T-helper 1 cell treated with Interleukin-12 subunit alpha and Interleukin-12 subunit beta and Interleukin-4 antibody, amounts not matched to agents 30 μg/mL and 1 μg/mL, for 36 hours (primary cell): ENCODE results near the gene ALDH5A1.

Experiments used
- H3K27ac Mint-ChIP-seq: one replicate; pipeline ENCODE4 v1.8.0; 2021; ENCODE audit warnings: mild to moderate bottlenecking, mixed read lengths
- H3K27me3 Mint-ChIP-seq: one replicate; pipeline ENCODE4 v1.8.0; 2021; ENCODE audit warnings: low read depth, mixed read lengths
- H3K36me3 Mint-ChIP-seq: one replicate; pipeline ENCODE4 v1.8.0; 2021; ENCODE audit warnings: low read depth, mixed read lengths
- H3K4me1 Mint-ChIP-seq: one replicate; pipeline ENCODE4 v1.8.0; 2021; ENCODE audit warnings: low read depth, mixed read lengths
- H3K4me3 Mint-ChIP-seq: one replicate; pipeline ENCODE4 v1.8.0; 2021; ENCODE audit warnings: mild to moderate bottlenecking, moderate library complexity, mixed read lengths
- H3K9me3 Mint-ChIP-seq: one replicate; pipeline ENCODE4 v1.8.0; 2021; ENCODE audit warnings: mixed read lengths

ALDH5A1 gene

GRCh38 chr6:24554474-24554873, 59.7 kb downstream of the ALDH5A1 start:
- Mint-ChIP-seq H3K36me3 (no peaks in the 10 kb centered on the region), H3K4me3 (no peak overlapping the region), H3K4me1 (no peaks in the 10 kb centered on the region), H3K27me3 (peaks cover 3% of the 10 kb centered on the region), H3K9me3 (no peaks in the 10 kb centered on the region), H3K27ac (no peak overlapping the region)

DNA sequence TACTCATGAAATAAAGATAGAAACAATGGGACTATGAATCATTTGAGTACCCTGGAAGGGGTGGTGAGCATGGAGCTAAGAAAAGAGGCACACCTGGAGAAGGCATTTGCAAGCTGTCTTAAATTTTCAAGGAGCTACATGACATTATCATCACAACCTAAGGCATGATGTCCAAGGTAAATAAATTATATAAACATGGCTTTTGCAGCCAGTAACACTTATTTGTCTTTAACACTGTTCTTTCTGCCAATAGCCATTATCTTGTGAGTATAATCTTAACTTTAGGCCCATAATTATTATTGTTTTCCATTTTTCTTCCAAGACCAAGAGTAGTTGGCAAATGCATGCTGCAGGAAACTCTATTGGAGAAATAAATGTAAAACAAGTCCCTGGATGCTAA, 63.7 kb downstream of the ALDH5A1 start:
- Mint-ChIP-seq H3K27me3 (peaks cover 16% of the 10 kb centered on the region), H3K4me3 (no peak overlapping the region)

GRCh38 chr6:24564081-24564480, 69.3 kb downstream of the ALDH5A1 start:
- Mint-ChIP-seq H3K4me3 (no peak overlapping the region), H3K27ac (no peak overlapping the region), H3K36me3 (no peaks in the 10 kb centered on the region), H3K27me3 (peaks cover 19% of the 10 kb centered on the region), H3K9me3 (no peaks in the 10 kb centered on the region), H3K4me1 (no peaks in the 10 kb centered on the region)

More for the DNA sequence above, 63.7 kb downstream of the ALDH5A1 start:
- Mint-ChIP-seq H3K36me3 (no peaks in the 10 kb centered on the region), H3K4me1 (no peaks in the 10 kb centered on the region), H3K9me3 (no peaks in the 10 kb centered on the region), H3K27ac (no peak overlapping the region)

- H3K9me3 Mint-ChIP-seq: no peaks in the 10 kb centered on the region
- H3K4me3 Mint-ChIP-seq: no peak overlapping the region
- H3K36me3 Mint-ChIP-seq: no peaks in the 10 kb centered on the region
- H3K27ac Mint-ChIP-seq: no peak overlapping the region
- no peaks in the 10 kb centered on the region for H3K4me1 Mint-ChIP-seq
- H3K27me3 Mint-ChIP-seq: peaks cover 15% of the 10 kb centered on the region
Measured at GRCh38 chr6:24565196-24565595, 70.4 kb downstream of the ALDH5A1 start.

DNA sequence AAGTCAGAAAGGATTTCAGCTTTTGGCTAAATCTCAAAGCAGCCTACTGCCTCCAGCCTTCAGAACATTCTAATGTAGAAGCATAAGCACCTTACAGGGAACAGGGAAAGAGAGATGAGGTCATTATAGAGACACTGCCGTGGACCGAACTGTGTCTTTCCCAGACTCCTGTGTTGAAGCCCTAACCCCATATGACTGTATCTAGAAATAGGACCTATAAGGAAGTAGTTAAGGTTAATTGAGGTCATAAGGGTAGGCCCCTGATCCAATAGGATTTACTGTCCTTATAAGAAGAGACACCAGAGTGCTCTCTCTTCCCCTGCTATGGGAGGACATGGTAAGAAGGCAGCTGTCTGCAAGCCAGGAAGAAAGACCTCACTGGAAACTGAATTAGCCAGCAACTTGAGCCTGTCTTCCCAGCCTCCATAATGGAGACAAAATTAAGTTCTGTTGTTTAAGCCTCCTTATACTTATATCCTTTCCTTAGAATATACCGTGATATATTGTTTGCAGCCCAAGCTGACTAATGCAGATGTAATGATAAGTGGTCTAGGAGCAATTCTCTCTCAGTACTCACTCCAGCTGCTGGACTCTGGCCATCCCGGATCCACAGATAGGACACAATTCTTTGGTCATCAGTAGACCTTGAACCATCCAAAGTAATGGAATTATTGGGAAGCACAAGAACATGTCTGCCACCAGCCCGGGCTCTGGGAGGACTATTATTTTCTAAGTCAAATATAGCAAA, 71.4 kb downstream of the ALDH5A1 start:
- Mint-ChIP-seq H3K4me1 (no peaks in the 10 kb centered on the region), H3K4me3 (no peak overlapping the region), H3K27ac (no peak overlapping the region), H3K36me3 (no peaks in the 10 kb centered on the region), H3K9me3 (no peaks in the 10 kb centered on the region), H3K27me3 (peaks cover 8% of the 10 kb centered on the region)

- no peak overlapping the region for H3K27ac Mint-ChIP-seq
- peaks cover 8% of the 10 kb centered on the region for H3K27me3 Mint-ChIP-seq
- no peaks in the 10 kb centered on the region for H3K9me3 Mint-ChIP-seq
- H3K4me1 Mint-ChIP-seq: no peaks in the 10 kb centered on the region
- H3K4me3 Mint-ChIP-seq: no peak overlapping the region
- no peaks in the 10 kb centered on the region for H3K36me3 Mint-ChIP-seq
Measured at GRCh38 chr6:24568683-24569082, 73.9 kb downstream of the ALDH5A1 start.

GRCh38 chr6:24569811-24570210, 75.0 kb downstream of the ALDH5A1 start:
- no peak overlapping the region for H3K27ac Mint-ChIP-seq
- H3K27me3 Mint-ChIP-seq: peaks cover 8% of the 10 kb centered on the region
- no peaks in the 10 kb centered on the region for H3K4me1 Mint-ChIP-seq
- no peaks in the 10 kb centered on the region for H3K36me3 Mint-ChIP-seq
- no peaks in the 10 kb centered on the region for H3K9me3 Mint-ChIP-seq
- H3K4me3 Mint-ChIP-seq: no peak overlapping the region

GRCh38 chr6:24571361-24571760, 76.6 kb downstream of the ALDH5A1 start:
- Mint-ChIP-seq H3K36me3 (no peaks in the 10 kb centered on the region), H3K4me1 (no peaks in the 10 kb centered on the region), H3K4me3 (no peak overlapping the region), H3K9me3 (no peaks in the 10 kb centered on the region), H3K27me3 (peaks cover 12% of the 10 kb centered on the region), H3K27ac (no peak overlapping the region)

DNA sequence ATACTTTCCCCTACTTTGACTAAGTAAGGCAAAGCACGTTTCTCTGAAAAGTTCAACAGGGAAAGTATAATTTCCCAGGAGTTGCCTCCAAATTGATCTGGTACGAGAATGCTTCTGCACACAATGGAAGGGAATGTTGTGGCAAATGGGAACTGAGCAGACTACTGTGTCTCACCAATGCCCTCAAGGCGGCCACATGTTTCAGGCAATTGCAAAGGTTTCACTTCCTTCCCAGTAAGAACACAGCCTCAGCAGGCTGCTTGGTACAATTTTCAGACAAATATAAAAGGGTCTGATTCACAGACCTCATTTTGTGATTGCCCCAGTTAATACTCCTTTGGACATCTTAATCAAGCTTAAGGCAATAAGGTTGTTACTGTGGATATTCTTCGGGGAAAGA, 80.0 kb downstream of the ALDH5A1 start:
- Mint-ChIP-seq H3K27me3 (peaks cover 11% of the 10 kb centered on the region), H3K9me3 (no peaks in the 10 kb centered on the region), H3K4me3 (no peak overlapping the region), H3K36me3 (no peaks in the 10 kb centered on the region), H3K27ac (no peak overlapping the region), H3K4me1 (no peaks in the 10 kb centered on the region)

DNA sequence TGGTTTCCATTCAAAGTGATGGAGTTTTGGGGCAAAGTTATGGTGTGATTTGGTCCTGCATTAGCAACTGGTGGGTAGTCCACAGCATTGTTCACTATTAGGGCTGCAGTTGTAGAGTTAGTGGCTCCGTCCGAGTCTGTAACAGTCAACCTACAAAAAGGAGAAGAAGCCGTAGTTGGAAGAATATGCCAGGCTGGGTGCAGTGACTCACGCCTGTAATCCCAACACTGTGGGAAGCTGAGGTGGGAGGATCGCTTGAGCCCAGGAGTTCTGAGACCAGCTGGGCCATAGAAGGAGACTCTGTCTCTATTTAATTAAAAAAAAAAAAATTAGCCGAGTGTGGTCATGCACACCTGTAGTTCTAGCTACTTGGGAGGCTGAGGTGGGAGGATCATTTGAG, 81.7 kb downstream of the ALDH5A1 start:
- H3K27me3 Mint-ChIP-seq: peaks cover 14% of the 10 kb centered on the region
- H3K9me3 Mint-ChIP-seq: no peaks in the 10 kb centered on the region
- H3K4me3 Mint-ChIP-seq: no peak overlapping the region
- H3K36me3 Mint-ChIP-seq: no peaks in the 10 kb centered on the region
- H3K4me1 Mint-ChIP-seq: peaks cover 2% of the 10 kb centered on the region
- no peak overlapping the region for H3K27ac Mint-ChIP-seq

DNA sequence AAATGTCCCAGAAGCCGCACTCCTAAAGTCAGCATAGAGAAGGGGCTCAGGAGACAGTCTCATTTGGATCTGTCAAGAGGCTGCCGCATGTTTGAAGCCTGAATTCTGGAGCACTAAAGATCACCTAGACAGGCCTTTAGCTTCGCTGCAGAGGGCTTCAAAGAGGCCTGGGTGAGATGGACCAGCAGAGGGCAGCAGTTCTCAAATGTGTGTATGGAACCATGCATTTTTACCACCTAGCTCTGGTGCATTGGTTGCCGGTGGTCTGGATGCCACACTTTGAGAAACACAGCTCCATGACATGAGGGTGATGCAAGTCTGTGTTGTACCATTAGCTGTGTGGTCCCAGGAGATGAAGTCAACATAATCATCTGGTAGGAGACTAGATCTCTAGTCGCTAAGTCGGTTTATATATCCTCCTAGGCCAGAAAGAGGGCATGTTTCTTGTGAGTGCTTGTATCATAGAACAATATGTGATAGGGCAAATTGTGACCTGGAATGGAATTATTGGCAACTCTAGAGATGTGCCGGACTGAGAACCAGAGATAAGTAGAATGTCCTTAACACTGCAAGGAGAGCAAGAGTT, 86.4 kb downstream of the ALDH5A1 start:
- Mint-ChIP-seq H3K27ac (no peak overlapping the region), H3K27me3 (peaks cover 19% of the 10 kb centered on the region), H3K4me1 (peaks cover 7% of the 10 kb centered on the region), H3K9me3 (no peaks in the 10 kb centered on the region), H3K4me3 (no peak overlapping the region), H3K36me3 (no peaks in the 10 kb centered on the region)

- Mint-ChIP-seq H3K4me1 (peaks cover 7% of the 10 kb centered on the region), H3K27me3 (peaks cover 22% of the 10 kb centered on the region), H3K36me3 (no peaks in the 10 kb centered on the region), H3K4me3 (no peak overlapping the region), H3K9me3 (no peaks in the 10 kb centered on the region), H3K27ac (no peak overlapping the region)
Measured at GRCh38 chr6:24583463-24584381, 89.0 kb downstream of the ALDH5A1 start.

DNA sequence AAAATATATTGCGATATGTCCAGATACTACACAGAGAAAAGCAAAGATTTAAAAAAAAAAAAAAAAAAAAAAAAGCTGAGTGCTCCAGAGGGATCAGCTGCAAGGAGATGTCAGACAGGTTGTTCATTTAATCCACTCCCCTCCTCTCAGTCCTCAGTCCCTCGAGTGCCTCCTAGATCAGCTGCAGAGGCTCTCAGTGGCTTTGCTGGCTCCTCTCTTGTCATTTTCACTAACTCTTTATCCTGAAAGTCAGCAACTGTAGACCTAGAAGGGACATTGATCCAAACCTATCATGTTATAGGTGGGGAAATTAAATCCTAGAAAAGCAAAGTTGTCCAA, 89.6 kb downstream of the ALDH5A1 start:
- H3K27ac Mint-ChIP-seq: no peak overlapping the region
- peaks cover 7% of the 10 kb centered on the region for H3K4me1 Mint-ChIP-seq
- no peaks in the 10 kb centered on the region for H3K36me3 Mint-ChIP-seq
- no peak overlapping the region for H3K4me3 Mint-ChIP-seq
- peaks cover 23% of the 10 kb centered on the region for H3K27me3 Mint-ChIP-seq
- no peaks in the 10 kb centered on the region for H3K9me3 Mint-ChIP-seq
